H9 (cell line): ENCODE measurements around the gene FAM217A. TPM values are rescaled to one million over a fixed set of nuclear protein-coding genes. Genes with fewer than 3 reads are reported as not detected.

Experiments used
- DNase-seq: peaks from one replicate; pipeline ENCODE4 v3.0.0-alpha.2; 2017
- H2AFZ ChIP-seq: one replicate; pipeline ENCODE4 v1.6.1; 2013; ENCODE audit warnings: mild to moderate bottlenecking, low read length, control low read depth, moderate library complexity
- H2AK5ac ChIP-seq: 2 replicates; pipeline ENCODE4 v1.6.1; 2013; ENCODE audit warnings: low read length, control low read depth, mixed read lengths; ENCODE audit not compliant: insufficient read length
- H2BK120ac ChIP-seq: one replicate; pipeline ENCODE4 v1.6.1; 2013; ENCODE audit warnings: low read depth, mild to moderate bottlenecking, low read length, control low read depth, inconsistent platforms; ENCODE audit not compliant: poor library complexity, severe bottlenecking
- H2BK12ac ChIP-seq: 2 replicates; pipeline ENCODE4 v1.6.1; 2013; ENCODE audit warnings: low read length, control low read depth, mixed read lengths, low read depth; ENCODE audit not compliant: insufficient read length
- H2BK15ac ChIP-seq: 2 replicates; pipeline ENCODE4 v1.6.1; 2013; ENCODE audit warnings: low read depth, low read length, control low read depth
- H2BK20ac ChIP-seq: one replicate; pipeline ENCODE4 v1.6.1; 2013; ENCODE audit warnings: low read depth, mild to moderate bottlenecking, low read length, control low read depth, inconsistent platforms; ENCODE audit not compliant: poor library complexity, severe bottlenecking
- H2BK5ac ChIP-seq: 2 replicates; pipeline ENCODE4 v1.6.1; 2013; ENCODE audit warnings: low read length, control low read depth, mixed read lengths; ENCODE audit not compliant: insufficient read length
- H3K14ac ChIP-seq: 2 replicates; pipeline ENCODE4 v1.6.1; 2013; ENCODE audit warnings: low read length, control low read depth; ENCODE audit not compliant: insufficient read depth
- H3K18ac ChIP-seq: 2 replicates; pipeline ENCODE4 v1.6.1; 2013; ENCODE audit warnings: low read depth, mild to moderate bottlenecking, mixed read lengths, low read length, control low read depth; ENCODE audit not compliant: insufficient read length
- H3K23ac ChIP-seq: 2 replicates; pipeline ENCODE4 v1.6.1; 2013; ENCODE audit warnings: low read length, control low read depth, mixed read lengths, low read depth; ENCODE audit not compliant: insufficient read length
- H3K23me2 ChIP-seq: 2 replicates; pipeline ENCODE4 v1.6.1; 2013; ENCODE audit warnings: low read depth, mild to moderate bottlenecking, mixed read lengths, low read length, control low read depth; ENCODE audit not compliant: insufficient read length, poor library complexity, severe bottlenecking
- H3K27ac ChIP-seq: 2 replicates; pipeline ENCODE4 v1.5.1; 2013; ENCODE audit warnings: low read length, control low read depth, mixed read lengths, low read depth; ENCODE audit not compliant: insufficient read length
- H3K27me3 ChIP-seq: 2 replicates; pipeline ENCODE4 v1.6.1; 2013; ENCODE audit warnings: low read length, control low read depth, inconsistent platforms; ENCODE audit not compliant: insufficient read depth
- H3K4ac ChIP-seq: 2 replicates; pipeline ENCODE4 v1.6.1; 2013; ENCODE audit warnings: low read depth, mild to moderate bottlenecking, control low read depth, inconsistent platforms, low read length, moderate library complexity
- H3K4me1 ChIP-seq: 2 replicates; pipeline ENCODE4 v1.6.1; 2013; ENCODE audit warnings: low read length, control low read depth, inconsistent platforms; ENCODE audit not compliant: insufficient read depth
- H3K4me2 ChIP-seq: 2 replicates; pipeline ENCODE4 v1.6.1; 2013; ENCODE audit warnings: low read length, control low read depth, mixed read lengths; ENCODE audit not compliant: insufficient read length, insufficient read depth
- H3K56ac ChIP-seq: 2 replicates; pipeline ENCODE4 v1.6.1; 2013; ENCODE audit warnings: low read depth, mild to moderate bottlenecking, mixed read lengths, low read length, control low read depth; ENCODE audit not compliant: insufficient read length
- H3K79me1 ChIP-seq: 2 replicates; pipeline ENCODE4 v1.6.1; 2013; ENCODE audit warnings: low read depth, mild to moderate bottlenecking, moderate library complexity, low read length, control low read depth, inconsistent platforms; ENCODE audit not compliant: insufficient read depth, poor library complexity, severe bottlenecking
- H3K79me2 ChIP-seq: 2 replicates; pipeline ENCODE4 v1.6.1; 2013; ENCODE audit warnings: low read length, control low read depth, inconsistent platforms; ENCODE audit not compliant: insufficient read depth
- H3K9ac ChIP-seq: 2 replicates; pipeline ENCODE4 v1.6.1; 2013; ENCODE audit warnings: low read length, control low read depth, mixed read lengths; ENCODE audit not compliant: insufficient read length; ENCODE audit errors: extremely low read depth
- H3K9me3 ChIP-seq: one replicate; pipeline ENCODE4 v1.6.1; 2013; ENCODE audit warnings: low read depth, low read length, inconsistent platforms; ENCODE audit not compliant: control insufficient read depth
- H3T11ph ChIP-seq: one replicate; pipeline ENCODE4 v1.6.1; 2013; ENCODE audit warnings: mild to moderate bottlenecking, low read length, control low read depth, inconsistent platforms
- H4K20me1 ChIP-seq: one replicate; pipeline ENCODE4 v1.6.1; 2013; ENCODE audit not compliant: control insufficient read depth, insufficient read length, insufficient read depth
- H4K5ac ChIP-seq: 2 replicates; pipeline ENCODE4 v1.6.1; 2013; ENCODE audit warnings: low read depth, mild to moderate bottlenecking, mixed read lengths, low read length, control low read depth; ENCODE audit not compliant: insufficient read length
- H4K8ac ChIP-seq: replicated peaks from 2 replicates; pipeline ENCODE4 v1.6.1; 2013; ENCODE audit warnings: low read length, control low read depth, mixed read lengths, low read depth; ENCODE audit not compliant: insufficient read length
- H4K91ac ChIP-seq: 2 replicates; pipeline ENCODE4 v1.6.1; 2013; ENCODE audit warnings: low read depth, mild to moderate bottlenecking, moderate library complexity, mixed read lengths, low read length, control low read depth; ENCODE audit not compliant: insufficient read length
- H3K27ac Mint-ChIP-seq, 3 experiments: 2 replicates in 2 of 3; 3 replicates in 1 of 3; pipeline ENCODE4 v1.8.0; 2020 to 2021; ENCODE audit warnings: mixed read lengths in 3 of 3, mild to moderate bottlenecking in 1 of 3, moderate library complexity in 1 of 3
- H3K27me3 Mint-ChIP-seq: 2 replicates; pipeline ENCODE4 v1.8.0; 2021; ENCODE audit warnings: low read depth, mild to moderate bottlenecking, moderate library complexity, mixed read lengths
- H3K36me3 Mint-ChIP-seq, 3 experiments: 2 replicates in 2 of 3; 3 replicates in 1 of 3; pipeline ENCODE4 v1.8.0; 2020 to 2021; ENCODE audit warnings: low read depth in 3 of 3, mixed read lengths in 3 of 3; ENCODE audit not compliant: insufficient read depth in 1 of 3
- H3K4me1 Mint-ChIP-seq, 2 experiments: 2 replicates each; pipeline ENCODE4 v1.8.0; 2020; ENCODE audit warnings: mixed read lengths in 2 of 2
- H3K4me3 Mint-ChIP-seq, 2 experiments: 2 replicates in 1 of 2; 3 replicates in 1 of 2; pipeline ENCODE4 v1.8.0; 2020 to 2021; ENCODE audit warnings: mild to moderate bottlenecking in 2 of 2, mixed read lengths in 2 of 2, moderate library complexity in 1 of 2
- H3K9me3 Mint-ChIP-seq, 2 experiments: 2 replicates in 1 of 2; 3 replicates in 1 of 2; pipeline ENCODE4 v1.8.0; 2020; ENCODE audit warnings: mild to moderate bottlenecking in 2 of 2, mixed read lengths in 2 of 2, moderate library complexity in 1 of 2
- CTCF ChIP-seq: fragments of 200-600 bp; sonication (generic); conservative IDR thresholded peaks from 3 replicates; pipeline ENCODE4 v1.8.0; 2021; ENCODE audit warnings: antibody characterized with exemption, mild to moderate bottlenecking
- WGBS: extraction: QIAGEN DNeasy Blood & Tissue Kit; methylation state at CpG from one replicate; pipeline ENCODE4 v1.1.7; 2013; ENCODE audit warnings: missing lambda C conversion rate, low lambda C conversion rate, mixed read lengths; ENCODE audit not compliant: insufficient read length; ENCODE audit errors: extremely low coverage; 5-methylcytosine and 5-hydroxymethylcytosine counted together
- total RNA-seq: library from RNA; stranded (reverse); gene quantifications from 2 replicates; pipeline ENCODE4 v1.2.1, GENCODE V29; 2021

Gene FAM217A
- total RNA-seq, 1 experiment from 2014 or later, result not detected

GRCh38 chr6:4069199-4069598, 9.7 kb downstream of the FAM217A start:
- Histone ChIP-seq H3K18ac (no peak overlapping the region), H2BK5ac (no peak overlapping the region), H3T11ph (no peak overlapping the region), H3K4me1 (no peaks in the 10 kb centered on the region), H4K8ac (no peak overlapping the region), H3K4me2 (no peak overlapping the region), H2AFZ (no peak overlapping the region), H4K91ac (no peak overlapping the region), H2BK20ac (no peak overlapping the region), H3K56ac (no peak overlapping the region), H3K9me3 (no peaks in the 10 kb centered on the region), H2BK12ac (no peak overlapping the region), H2BK120ac (no peak overlapping the region), H3K14ac (no peak overlapping the region), H3K79me2 (no peaks in the 10 kb centered on the region), H3K4ac (no peak overlapping the region), H3K9ac (no peak overlapping the region), H3K79me1 (no peaks in the 10 kb centered on the region), H3K23me2 (no peaks in the 10 kb centered on the region), H3K27me3 (no peaks in the 10 kb centered on the region), H4K20me1 (no peaks in the 10 kb centered on the region), H3K27ac (no peak overlapping the region), H3K23ac (no peak overlapping the region), H2AK5ac (no peak overlapping the region), H2BK15ac (no peak overlapping the region), H4K5ac (no peak overlapping the region)
- no peaks in the 10 kb centered on the region for H3K27me3 Mint-ChIP-seq
- no peak overlapping the region for H3K27ac Mint-ChIP-seq
- no peak overlapping the region for H3K4me3 Mint-ChIP-seq
- H3K9me3 Mint-ChIP-seq, result no peaks in the 10 kb centered on the region
- WGBS, result no CpG with 5 or more reads among the region's 6 CpGs
- DNase-seq, result no peak
- H3K4me1 Mint-ChIP-seq, result peaks cover 7 to 12% of the 10 kb centered on the region in 2 experiments
- H3K36me3 Mint-ChIP-seq, result peaks cover 3 to 14% (median 12%) of the 10 kb centered on the region in 3 experiments; a peak in 6 of 7 replicates
- TF ChIP-seq CTCF, result no peak
